Measurements from ENCODE around the gene TXNRD1.

TXNRD1 gene

DNA sequence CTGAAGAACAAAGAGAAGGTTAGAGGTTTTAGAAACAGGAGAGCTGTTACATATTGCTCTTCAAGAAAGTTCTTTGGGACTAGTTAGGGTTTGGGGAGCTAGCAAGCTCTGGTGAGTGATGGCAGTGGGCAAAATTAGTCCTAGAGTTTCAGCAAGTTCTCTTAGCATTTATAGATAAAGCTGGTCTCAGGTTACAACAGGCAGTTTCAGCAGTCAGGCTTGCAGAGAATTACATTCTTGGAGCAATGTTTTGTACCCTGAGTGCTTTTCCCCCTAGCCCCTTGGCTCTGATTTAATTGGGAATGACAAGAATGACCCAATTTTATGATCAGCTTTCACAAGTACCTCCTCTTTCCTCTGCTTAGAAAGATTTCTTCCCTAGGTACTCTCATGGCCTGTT, 66.5 kb downstream of the TXNRD1 start:
- no peak overlapping the region for H3K4me3 ChIP-seq (ENCODE audit: low read length)
- DNase-seq (ENCODE audit: low read depth), result no peak

DNA sequence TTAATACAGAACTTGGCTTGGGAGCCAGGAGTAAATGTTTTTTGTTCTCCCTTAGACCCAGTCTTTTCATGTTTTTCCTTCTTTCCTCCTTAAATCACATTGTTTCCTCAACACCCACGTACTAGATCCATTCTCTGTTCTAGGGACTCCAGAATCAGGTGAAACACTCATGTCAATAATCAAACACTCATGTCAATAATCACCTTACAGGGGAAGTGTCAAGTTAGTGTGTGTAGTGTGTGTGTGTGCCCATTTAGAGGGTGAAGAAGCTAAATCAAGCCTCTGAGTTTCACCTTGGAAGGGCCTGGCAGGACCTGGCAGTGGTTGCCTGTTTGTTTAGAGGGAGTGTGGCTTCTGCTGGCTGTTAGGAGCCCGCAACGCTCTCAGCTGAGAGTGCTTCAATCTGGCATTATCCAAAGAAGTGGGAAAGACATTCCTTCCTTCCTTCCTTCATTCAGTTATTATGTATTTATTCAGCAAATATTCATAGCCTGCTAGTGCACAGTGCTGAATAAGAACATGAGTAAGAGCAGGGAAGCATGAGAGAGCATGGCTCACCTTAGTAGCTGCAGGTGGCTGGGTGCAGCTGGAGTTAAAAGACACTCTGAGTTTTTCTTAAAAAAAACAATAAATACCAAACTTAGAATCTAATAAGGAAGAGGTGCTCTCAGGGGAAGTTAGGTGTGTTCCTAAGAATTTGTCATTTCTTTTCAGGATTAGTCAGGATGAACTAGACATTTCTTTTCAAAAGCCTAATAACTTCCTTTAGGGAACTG, 70.3 kb downstream of the TXNRD1 start:
- TF ChIP-seq, protein P1, sequence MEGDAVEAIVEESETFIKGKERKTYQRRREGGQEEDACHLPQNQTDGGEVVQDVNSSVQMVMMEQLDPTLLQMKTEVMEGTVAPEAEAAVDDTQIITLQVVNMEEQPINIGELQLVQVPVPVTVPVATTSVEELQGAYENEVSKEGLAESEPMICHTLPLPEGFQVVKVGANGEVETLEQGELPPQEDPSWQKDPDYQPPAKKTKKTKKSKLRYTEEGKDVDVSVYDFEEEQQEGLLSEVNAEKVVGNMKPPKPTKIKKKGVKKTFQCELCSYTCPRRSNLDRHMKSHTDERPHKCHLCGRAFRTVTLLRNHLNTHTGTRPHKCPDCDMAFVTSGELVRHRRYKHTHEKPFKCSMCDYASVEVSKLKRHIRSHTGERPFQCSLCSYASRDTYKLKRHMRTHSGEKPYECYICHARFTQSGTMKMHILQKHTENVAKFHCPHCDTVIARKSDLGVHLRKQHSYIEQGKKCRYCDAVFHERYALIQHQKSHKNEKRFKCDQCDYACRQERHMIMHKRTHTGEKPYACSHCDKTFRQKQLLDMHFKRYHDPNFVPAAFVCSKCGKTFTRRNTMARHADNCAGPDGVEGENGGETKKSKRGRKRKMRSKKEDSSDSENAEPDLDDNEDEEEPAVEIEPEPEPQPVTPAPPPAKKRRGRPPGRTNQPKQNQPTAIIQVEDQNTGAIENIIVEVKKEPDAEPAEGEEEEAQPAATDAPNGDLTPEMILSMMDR (IDR thresholded peaks at IDR 0.05; ENCODE audit: insufficient read depth, low read depth, low read length, missing control alignments), result no peak
- peak; percentile 93 for DNase-seq (ENCODE audit: low read depth)
- H3K4me3 ChIP-seq (ENCODE audit: low read length), result peak overlapping the region; percentile 59

More for the DNA sequence above, 66.5 kb downstream of the TXNRD1 start:
- TF ChIP-seq, protein P1 (IDR thresholded peaks at IDR 0.05; ENCODE audit: insufficient read depth, low read depth, low read length, missing control alignments), result no peak

DNA sequence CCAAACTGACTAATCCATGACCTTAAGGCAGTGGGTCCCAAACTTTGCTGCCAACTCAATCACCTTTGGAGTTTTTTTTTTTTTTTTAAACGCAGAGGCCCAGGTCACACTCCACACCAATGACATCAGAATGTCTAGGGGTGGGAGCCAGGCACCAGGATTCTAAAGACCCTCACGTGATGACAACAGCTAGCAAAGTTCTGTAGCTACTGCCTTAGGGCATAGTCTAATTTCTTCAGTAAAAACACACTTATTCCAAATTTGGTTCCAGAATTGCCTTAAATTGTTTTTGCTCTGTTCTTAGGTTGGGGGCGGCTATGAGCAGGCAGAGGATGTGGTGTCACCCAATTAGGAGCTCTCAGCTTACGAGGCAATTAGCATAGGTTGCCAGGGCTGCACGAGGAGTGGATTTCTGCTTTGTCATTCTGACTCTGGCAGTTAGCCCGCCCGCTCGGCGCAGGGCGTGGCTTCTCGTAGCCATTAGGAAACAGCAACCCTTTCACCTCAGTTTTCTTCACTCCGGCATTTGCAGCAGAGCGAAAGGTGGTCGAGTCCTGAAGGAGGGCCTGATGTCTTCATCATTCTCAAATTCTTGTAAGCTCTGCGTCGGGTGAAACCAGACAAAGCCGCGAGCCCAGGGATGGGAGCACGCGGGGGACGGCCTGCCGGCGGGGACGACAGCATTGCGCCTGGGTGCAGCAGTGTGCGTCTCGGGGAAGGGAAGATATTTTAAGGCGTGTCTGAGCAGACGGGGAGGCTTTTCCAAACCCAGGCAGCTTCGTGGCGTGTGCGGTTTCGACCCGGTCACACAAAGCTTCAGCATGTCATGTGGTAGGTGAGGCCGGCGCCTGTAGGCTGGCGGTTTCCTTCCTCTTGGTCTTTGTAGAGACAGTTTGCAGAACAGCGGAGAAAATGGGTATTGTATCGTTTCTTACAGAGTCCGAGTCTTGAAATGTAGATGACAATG, 71.2 kb downstream of the TXNRD1 start:
- TF ChIP-seq, protein P1 (IDR thresholded peaks at IDR 0.05; ENCODE audit: insufficient read depth, low read depth, low read length, missing control alignments), result no peak
- DNase-seq (ENCODE audit: low read depth), result peak; percentile 98
- H3K4me3 ChIP-seq (ENCODE audit: low read length), result peak overlapping the region; percentile 59

DNA sequence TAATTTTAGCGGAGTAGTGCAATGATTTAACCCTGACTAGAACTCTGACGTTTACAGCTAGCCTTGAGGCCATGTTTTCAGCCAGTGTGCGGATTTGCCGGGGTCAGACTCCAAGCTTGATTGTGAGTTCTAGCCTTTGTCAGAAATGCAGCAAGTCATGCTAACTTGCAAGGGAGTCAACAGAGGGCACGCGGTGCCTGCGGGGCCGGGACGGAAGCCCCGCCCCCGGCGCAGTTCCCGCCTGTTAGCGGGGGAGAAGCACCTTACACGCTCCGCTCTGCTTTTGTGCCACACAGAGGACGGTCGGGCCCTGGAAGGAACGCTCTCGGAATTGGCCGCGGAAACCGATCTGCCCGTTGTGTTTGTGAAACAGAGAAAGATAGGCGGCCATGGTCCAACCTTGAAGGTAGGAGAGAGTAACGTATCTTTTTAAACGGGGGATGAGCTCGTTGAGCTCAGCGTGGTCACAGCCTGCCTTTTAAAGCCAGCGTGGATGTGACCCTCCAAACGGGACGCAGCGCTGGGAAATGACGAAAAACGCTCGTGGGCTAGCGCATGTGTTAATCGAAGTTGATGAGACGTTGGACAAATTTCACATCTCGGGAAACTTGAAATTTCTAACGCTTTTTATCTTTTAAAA, 73.2 kb downstream of the TXNRD1 start:
- H3K4me3 ChIP-seq (ENCODE audit: low read length), result peak overlapping the region; percentile 59
- DNase-seq (ENCODE audit: low read depth), result peak; percentile 88
- TF ChIP-seq, protein P1 (IDR thresholded peaks at IDR 0.05; ENCODE audit: insufficient read depth, low read depth, low read length, missing control alignments), result no peak

DNA sequence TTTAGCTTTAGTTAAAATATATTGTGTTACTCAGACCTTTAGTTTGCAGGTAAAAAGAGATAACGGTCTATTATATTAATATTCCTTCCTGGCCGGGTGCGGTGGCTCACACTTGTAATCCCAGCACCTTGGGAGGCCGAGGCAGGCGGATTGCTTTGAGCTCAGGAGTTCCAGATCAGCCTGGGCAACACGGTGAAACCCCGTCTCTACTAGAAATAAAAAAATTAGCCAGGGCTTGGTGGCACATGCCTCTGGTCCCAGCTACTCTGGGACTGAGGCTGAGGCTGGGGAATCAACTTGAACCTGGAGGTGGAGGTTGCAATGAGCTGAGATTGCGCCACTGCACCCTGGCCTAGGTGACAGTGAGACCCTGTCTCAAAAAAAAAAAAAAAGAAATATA, 74.7 kb downstream of the TXNRD1 start:
- TF ChIP-seq, protein P1 (IDR thresholded peaks at IDR 0.05; ENCODE audit: insufficient read depth, low read depth, low read length, missing control alignments), result no peak
- no peak for DNase-seq (ENCODE audit: low read depth)
- H3K4me3 ChIP-seq (ENCODE audit: low read length), result no peak overlapping the region

DNA sequence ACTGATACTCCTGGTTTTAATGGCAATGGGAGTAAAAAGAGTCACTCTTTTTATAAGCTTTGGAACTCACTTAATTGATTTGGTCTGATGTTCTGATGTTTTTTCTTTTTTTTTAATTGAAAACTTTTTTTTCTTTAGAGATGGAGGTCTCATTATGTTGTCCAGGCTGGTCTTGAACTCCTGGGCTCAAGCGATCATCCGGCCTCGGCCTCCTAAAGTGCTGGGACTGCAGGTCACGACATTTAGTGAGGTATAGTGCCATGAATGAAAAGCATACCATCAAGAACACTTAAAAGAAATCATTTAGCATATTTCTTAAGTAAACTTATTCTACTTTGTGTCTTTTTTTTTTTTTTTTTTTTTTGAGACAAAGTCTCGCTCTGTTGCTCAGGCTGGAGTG, 75.3 kb downstream of the TXNRD1 start:
- DNase-seq (ENCODE audit: low read depth), result no peak
- TF ChIP-seq, protein P1 (IDR thresholded peaks at IDR 0.05; ENCODE audit: insufficient read depth, low read depth, low read length, missing control alignments), result no peak
- H3K4me3 ChIP-seq (ENCODE audit: low read length), result no peak overlapping the region

Data from epithelial cell of esophagus (primary cell).